ENCODE data around the gene G6PC3.

- TF ChIP-seq CTCF (tag by site-specific recombination; IDR thresholded peaks at IDR 0.05) (peak; percentile 95), GFI1B (tag by site-specific recombination; IDR thresholded peaks at IDR 0.05) (no peak), ZNF114 (tag by site-specific recombination; IDR thresholded peaks at IDR 0.05) (no peak), ZFP69B (tag by site-specific recombination; IDR thresholded peaks at IDR 0.05) (peak; percentile 89), ZNF416 (tag by site-specific recombination; IDR thresholded peaks at IDR 0.05) (no peak), ELK4 (IDR thresholded peaks at IDR 0.05; ENCODE audit: borderline replicate concordance, low read depth, low read length) (no peak), ZNF561 (tag by site-specific recombination; IDR thresholded peaks at IDR 0.05; ENCODE audit: borderline replicate concordance) (0 out of 2 replicates have a peak, but pooled peaks have one; percentile 50), TRIM28 (IDR thresholded peaks at IDR 0.05; ENCODE audit: borderline replicate concordance, low read length) (peak; percentile 51; the same call in 1 of the 2 replicates), ZNF530 (tag by site-specific recombination; IDR thresholded peaks at IDR 0.05; ENCODE audit: low read depth) (no peak), SP2 (tag by site-specific recombination; IDR thresholded peaks at IDR 0.05) (peak; percentile 58), INSM2 (tag by site-specific recombination; IDR thresholded peaks at IDR 0.05) (no peak)
Observed at GRCh38 chr17:44123356-44124117, 53.0 kb downstream of the G6PC3 start, which contains the start of gene HDAC5.
